ENCODE data around the gene ENTPD8.
"Not testable (repeated sequence)": the region's sequence is repeated elsewhere in the genome, so short reads cannot be mapped to it uniquely, and the experiment has no call there.

ENTPD8 gene

GRCh38 chr9:137457406-137458193 is 16.4 kb upstream of the ENTPD8 start:
- DNase-seq, result no peak

- DNase-seq, result no peak
Measured at GRCh38 chr9:137456864-137457405, 15.8 kb upstream of the ENTPD8 start.

- DNase-seq, result no peak
Measured at GRCh38 chr9:137456061-137456863, 15.1 kb upstream of the ENTPD8 start.

- DNase-seq, result no peak
Measured at GRCh38 chr9:137455359-137455991, 14.3 kb upstream of the ENTPD8 start.

GRCh38 chr9:137454597-137455358 is 13.6 kb upstream of the ENTPD8 start:
- DNase-seq, result no peak

GRCh38 chr9:137454145-137454596 is 13.0 kb upstream of the ENTPD8 start:
- DNase-seq, result no peak

GRCh38 chr9:137453643-137454081 is 12.5 kb upstream of the ENTPD8 start:
- DNase-seq, result no peak

GRCh38 chr9:137452761-137453642 is 11.8 kb upstream of the ENTPD8 start:
- DNase-seq, result no peak

- DNase-seq, result no peak
Measured at GRCh38 chr9:137452006-137452760, 11.0 kb upstream of the ENTPD8 start.

- not testable (repeated sequence) for DNase-seq
Measured at GRCh38 chr9:137451264-137452005, 10.3 kb upstream of the ENTPD8 start.

- not testable (repeated sequence) for DNase-seq
Measured at GRCh38 chr9:137450539-137451222, 9.5 kb upstream of the ENTPD8 start.

GRCh38 chr9:137449931-137450538 is 8.9 kb upstream of the ENTPD8 start:
- DNase-seq, result no peak

- no peak for DNase-seq
Measured at GRCh38 chr9:137449081-137449844, 8.1 kb upstream of the ENTPD8 start.

- no peak for DNase-seq
Measured at GRCh38 chr9:137448602-137448962, 7.4 kb upstream of the ENTPD8 start.

- no peak for DNase-seq
Measured at GRCh38 chr9:137447722-137448601, 6.8 kb upstream of the ENTPD8 start.

- DNase-seq, result no peak
Measured at GRCh38 chr9:137446851-137447471, 5.8 kb upstream of the ENTPD8 start.
